MM.1S (cell line): Measurements from ENCODE around the gene TBCCD1.
"Not testable (repeated sequence)": the region's sequence is repeated elsewhere in the genome, so short reads cannot be mapped to it uniquely, and the experiment has no call there.

Source experiments
- DNase-seq: peaks from one replicate; pipeline ENCODE4 v3.0.0-alpha.2; 2015
- H2AFZ ChIP-seq: fragments of 300-600 bp; sonication (generic); 2 replicates; pipeline ENCODE4 v1.6.0; 2016; ENCODE audit warnings: antibody characterized with exemption, low read length
- H3F3A ChIP-seq: fragments of 300-600 bp; sonication (generic); 2 replicates; pipeline ENCODE4 v1.6.1; 2016; ENCODE audit warnings: mild to moderate bottlenecking, antibody characterized with exemption, low read length, moderate library complexity, mixed read lengths; ENCODE audit not compliant: insufficient read depth
- H3K27ac ChIP-seq: fragments of 300-600 bp; sonication (generic); 2 replicates; pipeline ENCODE4 v1.5.1; 2016; ENCODE audit warnings: mild to moderate bottlenecking, low read length
- H3K27me3 ChIP-seq: fragments of 300-600 bp; sonication (generic); replicated peaks from 2 replicates; pipeline ENCODE4 v1.6.0; 2016; ENCODE audit warnings: low read length; ENCODE audit not compliant: insufficient read depth
- H3K36me3 ChIP-seq: fragments of 300-600 bp; sonication (generic); replicated peaks from 2 replicates; pipeline ENCODE4 v1.6.1; 2016; ENCODE audit warnings: mild to moderate bottlenecking, low read length, mixed read lengths; ENCODE audit not compliant: insufficient read depth
- H3K4me1 ChIP-seq: fragments of 300-600 bp; sonication (generic); 2 replicates; pipeline ENCODE4 v1.6.1; 2016; ENCODE audit warnings: low read length, mixed read lengths
- H3K4me2 ChIP-seq: fragments of 300-600 bp; sonication (generic); 2 replicates; pipeline ENCODE4 v1.6.0; 2016; ENCODE audit warnings: low read depth, low read length
- H3K4me3 ChIP-seq: fragments of 300-600 bp; sonication (generic); 2 replicates; pipeline ENCODE4 v1.5.1; 2016; ENCODE audit warnings: low read length, mixed read lengths
- H3K79me2 ChIP-seq: fragments of 300-600 bp; sonication (generic); 2 replicates; pipeline ENCODE4 v1.6.1; 2016; ENCODE audit warnings: mixed run types, low read length, mixed read lengths
- H3K9ac ChIP-seq: fragments of 300-600 bp; sonication (generic); 2 replicates; pipeline ENCODE4 v1.6.1; 2016; ENCODE audit warnings: low read length, mixed read lengths
- H3K9me2 ChIP-seq: fragments of 300-600 bp; sonication (generic); replicated peaks from 2 replicates; pipeline ENCODE4 v1.6.1; 2016; ENCODE audit warnings: mild to moderate bottlenecking, low read length, mixed read lengths; ENCODE audit not compliant: insufficient read depth
- H3K9me3 ChIP-seq: fragments of 300-600 bp; sonication (generic); replicated peaks from 2 replicates; pipeline ENCODE4 v1.6.1; 2016; ENCODE audit warnings: mild to moderate bottlenecking, low read length, mixed read lengths; ENCODE audit not compliant: insufficient read depth
- H4K20me1 ChIP-seq: fragments of 300-600 bp; sonication (generic); 2 replicates; pipeline ENCODE4 v1.6.1; 2016; ENCODE audit warnings: mild to moderate bottlenecking, low read length, moderate library complexity, mixed read lengths; ENCODE audit not compliant: insufficient read depth
- EZH2 ChIP-seq: fragments of 300-600 bp; sonication (generic); optimal IDR thresholded peaks from 2 replicates; pipeline ENCODE3; 2017; ENCODE audit warnings: low read depth, mild to moderate bottlenecking, antibody characterized with exemption, low read length, mixed read lengths
- EZH2phosphoT487 ChIP-seq: fragments of 300-600 bp; sonication (generic); IDR thresholded peaks from 2 replicates; pipeline ENCODE4 v1.6.1; 2018; ENCODE audit warnings: antibody characterized with exemption, low read length
- TF ChIP-seq, protein P1 (sequence below): fragments of 300-600 bp; sonication (generic); IDR thresholded peaks from 2 replicates; pipeline ENCODE4 v1.5.1; 2016; ENCODE audit warnings: antibody characterized with exemption, low read length, mixed read lengths

The TBCCD1 gene

DNA sequence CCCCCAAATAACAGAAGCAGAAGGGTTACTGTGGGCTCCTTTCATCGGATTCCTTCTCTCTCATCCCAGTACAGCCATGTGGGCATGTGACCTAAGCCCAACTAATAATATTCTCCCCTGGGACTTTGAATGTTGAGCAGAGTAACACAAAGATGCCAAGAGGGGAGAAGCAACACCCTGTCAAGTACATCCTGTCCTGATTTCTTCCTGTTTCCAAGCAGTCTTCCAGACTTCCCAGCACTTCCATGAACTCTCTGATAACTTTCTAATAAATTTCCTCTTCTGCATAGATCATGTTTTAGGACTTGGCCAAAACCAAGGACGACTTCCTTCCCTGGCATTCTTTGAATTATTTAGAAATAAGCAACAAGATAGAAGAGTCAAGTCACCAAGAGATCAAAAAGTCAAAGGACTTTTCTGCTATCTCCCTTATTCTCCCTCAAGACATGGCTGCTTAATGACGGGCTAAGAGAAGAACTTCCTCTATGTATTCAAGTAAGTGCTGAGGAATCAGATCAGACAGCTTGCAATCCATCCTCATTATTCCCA, 60.9 kb downstream of the TBCCD1 start:
- no peak overlapping the region for H3K4me3 ChIP-seq
- H3K4me1 ChIP-seq: no peaks in the 10 kb centered on the region
- H3K4me2 ChIP-seq: no peak overlapping the region
- TF ChIP-seq EZH2: no peak
- TF ChIP-seq, protein P1, sequence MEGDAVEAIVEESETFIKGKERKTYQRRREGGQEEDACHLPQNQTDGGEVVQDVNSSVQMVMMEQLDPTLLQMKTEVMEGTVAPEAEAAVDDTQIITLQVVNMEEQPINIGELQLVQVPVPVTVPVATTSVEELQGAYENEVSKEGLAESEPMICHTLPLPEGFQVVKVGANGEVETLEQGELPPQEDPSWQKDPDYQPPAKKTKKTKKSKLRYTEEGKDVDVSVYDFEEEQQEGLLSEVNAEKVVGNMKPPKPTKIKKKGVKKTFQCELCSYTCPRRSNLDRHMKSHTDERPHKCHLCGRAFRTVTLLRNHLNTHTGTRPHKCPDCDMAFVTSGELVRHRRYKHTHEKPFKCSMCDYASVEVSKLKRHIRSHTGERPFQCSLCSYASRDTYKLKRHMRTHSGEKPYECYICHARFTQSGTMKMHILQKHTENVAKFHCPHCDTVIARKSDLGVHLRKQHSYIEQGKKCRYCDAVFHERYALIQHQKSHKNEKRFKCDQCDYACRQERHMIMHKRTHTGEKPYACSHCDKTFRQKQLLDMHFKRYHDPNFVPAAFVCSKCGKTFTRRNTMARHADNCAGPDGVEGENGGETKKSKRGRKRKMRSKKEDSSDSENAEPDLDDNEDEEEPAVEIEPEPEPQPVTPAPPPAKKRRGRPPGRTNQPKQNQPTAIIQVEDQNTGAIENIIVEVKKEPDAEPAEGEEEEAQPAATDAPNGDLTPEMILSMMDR: no peak
- TF ChIP-seq EZH2phosphoT487: no peak
- no peaks in the 10 kb centered on the region for H3K27me3 ChIP-seq
- no peaks in the 10 kb centered on the region for H3K9me2 ChIP-seq
- no peak for DNase-seq
- H3K9ac ChIP-seq: no peak overlapping the region
- H3K27ac ChIP-seq: no peak overlapping the region
- H3F3A ChIP-seq: no peaks in the 10 kb centered on the region
- H3K9me3 ChIP-seq: no peaks in the 10 kb centered on the region
- H4K20me1 ChIP-seq: no peaks in the 10 kb centered on the region
- no peaks in the 10 kb centered on the region for H3K36me3 ChIP-seq
- no peaks in the 10 kb centered on the region for H3K79me2 ChIP-seq
- H2AFZ ChIP-seq: no peak overlapping the region

DNA sequence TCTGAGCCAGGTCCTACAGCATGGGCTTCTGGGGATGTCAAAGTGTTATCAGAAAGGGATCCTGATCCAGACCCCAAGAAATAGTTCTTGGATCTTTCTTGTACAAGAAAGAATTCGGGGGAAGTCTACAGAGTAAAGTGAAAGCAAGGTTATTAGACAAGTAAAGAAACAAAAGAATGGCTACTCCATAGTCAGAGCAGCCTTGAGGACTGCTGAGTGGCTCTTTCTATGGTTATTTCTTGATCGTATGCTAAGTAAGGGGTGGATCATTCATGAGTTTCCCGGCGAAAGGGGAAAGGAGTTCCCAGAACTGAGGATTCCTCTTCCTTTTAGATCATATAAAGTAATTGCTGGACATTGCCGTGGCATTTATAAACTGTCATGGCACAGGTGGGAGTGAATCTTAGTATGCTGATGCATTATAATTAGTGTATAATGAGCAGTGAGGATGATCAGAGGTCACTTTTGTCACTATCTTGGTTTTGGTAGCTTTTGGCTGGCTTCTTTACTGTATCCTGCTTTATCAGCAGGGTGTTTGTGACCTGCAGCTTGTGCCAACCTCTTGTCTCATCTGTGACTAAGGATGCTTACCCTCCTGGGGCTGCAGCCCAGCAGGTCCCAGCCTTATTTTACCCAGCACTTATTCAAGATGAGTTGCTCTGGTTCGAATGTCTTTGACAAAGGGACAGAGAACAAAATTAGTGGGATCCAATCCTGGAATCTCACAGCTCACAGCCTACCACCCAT, 64.0 kb downstream of the TBCCD1 start:
- Histone ChIP-seq H3K4me2 (0 out of 2 replicates have a peak overlapping the region, but pooled peaks have one; percentile 0), H3K27ac (no peak overlapping the region), H3K9me3 (no peaks in the 10 kb centered on the region), H2AFZ (no peak overlapping the region), H3F3A (no peaks in the 10 kb centered on the region), H3K79me2 (no peaks in the 10 kb centered on the region), H3K27me3 (no peaks in the 10 kb centered on the region), H3K4me3 (no peak overlapping the region), H3K36me3 (no peaks in the 10 kb centered on the region), H4K20me1 (no peaks in the 10 kb centered on the region), H3K9ac (no peak overlapping the region), H3K9me2 (no peaks in the 10 kb centered on the region), H3K4me1 (no peaks in the 10 kb centered on the region)
- TF ChIP-seq, protein P1: no peak
- TF ChIP-seq EZH2phosphoT487: no peak
- TF ChIP-seq EZH2: no peak
- no peak for DNase-seq

GRCh38 chr3:186502138-186502948, 64.8 kb downstream of the TBCCD1 start:
- Histone ChIP-seq H3K27me3 (no peaks in the 10 kb centered on the region), H3K79me2 (no peaks in the 10 kb centered on the region), H3K4me3 (no peak overlapping the region), H3K9me2 (no peaks in the 10 kb centered on the region), H3K9ac (no peak overlapping the region), H4K20me1 (no peaks in the 10 kb centered on the region), H3K4me1 (no peaks in the 10 kb centered on the region), H3K9me3 (no peaks in the 10 kb centered on the region), H3K27ac (no peak overlapping the region), H3K36me3 (no peaks in the 10 kb centered on the region), H3F3A (no peaks in the 10 kb centered on the region), H2AFZ (no peak overlapping the region), H3K4me2 (0 out of 2 replicates have a peak overlapping the region, but pooled peaks have one; percentile 0)
- no peak for TF ChIP-seq EZH2phosphoT487
- no peak for TF ChIP-seq EZH2
- TF ChIP-seq, protein P1: no peak
- no peak for DNase-seq

DNA sequence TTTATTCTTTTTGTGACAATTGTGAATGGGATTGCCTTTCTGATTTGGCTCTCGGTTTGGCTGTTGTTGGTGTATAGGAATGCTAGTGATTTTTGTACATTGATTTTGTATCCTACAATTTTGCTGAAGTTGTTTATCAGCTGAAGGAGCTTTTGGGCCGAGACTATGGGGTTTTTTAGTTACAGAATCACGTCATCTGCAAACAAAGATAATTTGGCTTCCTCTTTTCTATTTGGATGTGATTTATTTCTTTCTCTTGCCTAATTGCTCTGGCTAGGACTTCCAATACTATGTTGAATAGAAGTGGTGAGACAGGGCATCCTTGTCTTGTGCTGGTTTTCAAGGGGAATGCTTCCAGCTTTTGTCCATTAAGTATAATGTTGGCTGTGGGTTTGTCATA, 67.2 kb downstream of the TBCCD1 start:
- not testable (repeated sequence) for H3F3A ChIP-seq, H3K27ac ChIP-seq, H4K20me1 ChIP-seq, H3K4me3 ChIP-seq, DNase-seq, H2AFZ ChIP-seq, H3K4me1 ChIP-seq, H3K27me3 ChIP-seq, H3K9me2 ChIP-seq, H3K36me3 ChIP-seq, H3K79me2 ChIP-seq, H3K4me2 ChIP-seq, H3K9me3 ChIP-seq, H3K9ac ChIP-seq

DNA sequence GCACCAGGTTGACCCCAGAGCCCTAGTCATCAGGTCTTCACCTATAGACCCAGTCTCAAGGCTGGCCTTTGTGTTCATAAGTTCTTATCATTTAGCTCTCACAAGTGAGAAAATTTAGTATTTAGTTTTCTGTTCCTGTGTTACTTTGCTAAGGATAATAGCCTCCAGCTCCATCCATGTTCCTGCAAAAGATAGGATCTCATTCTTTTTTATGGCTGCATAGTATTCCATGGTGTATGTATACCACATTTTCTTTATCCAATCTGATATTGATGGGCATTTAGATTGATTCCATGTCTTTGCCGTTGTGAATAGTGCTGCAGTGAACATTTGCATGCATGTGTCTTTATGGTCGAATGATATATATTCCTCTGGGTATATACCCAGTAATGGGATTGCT, 69.1 kb downstream of the TBCCD1 start:
- H3K9me2 ChIP-seq, H3F3A ChIP-seq, H3K27ac ChIP-seq, H2AFZ ChIP-seq, H4K20me1 ChIP-seq, H3K36me3 ChIP-seq, H3K4me3 ChIP-seq, H3K4me1 ChIP-seq, H3K79me2 ChIP-seq, H3K9me3 ChIP-seq, H3K4me2 ChIP-seq, H3K9ac ChIP-seq, DNase-seq, H3K27me3 ChIP-seq: not testable (repeated sequence)
